HG03196 (cell line): ENCODE measurements around the gene SPINDOC.

ENCODE experiments used
- ATAC-seq: cut with Tn5 transposase; IDR thresholded peaks from one replicate; pipeline ENCODE4 v1.9.1; 2021; ENCODE audit not compliant: unreplicated experiment

SPINDOC gene

DNA sequence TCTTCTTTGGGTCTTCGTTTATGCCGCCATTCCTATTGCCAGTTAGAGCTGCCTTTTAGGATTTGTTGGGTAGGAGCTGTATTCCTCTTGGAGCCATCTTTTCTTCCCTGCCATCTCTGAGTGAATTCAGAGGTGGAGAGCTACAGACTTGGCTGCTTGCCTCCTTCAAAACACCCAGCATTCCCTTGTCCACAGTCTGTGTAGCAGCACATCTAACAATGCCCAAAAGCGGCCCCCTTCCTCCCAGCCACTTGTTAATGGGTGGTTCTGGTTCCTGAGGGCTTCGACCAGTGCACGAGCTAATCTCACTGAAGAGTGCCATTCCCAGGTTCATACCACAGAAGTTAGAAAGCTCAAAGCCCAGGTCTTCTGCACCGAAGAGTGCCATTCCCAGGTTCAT lies 63.4 kb downstream of the SPINDOC start:
- ATAC-seq, result no peak
